Gastroesophageal sphincter (tissue), 3 donors: ENCODE results near the gene ODAD3.

Experiments used
- EP300 ChIP-seq: sonication (generic); formaldehyde crosslinking; IDR thresholded peaks from one replicate; pipeline ENCODE4 v1.6.1; 2017; ENCODE audit warnings: antibody characterized with exemption, mild to moderate bottlenecking
- POLR2A ChIP-seq, 2 donors: fragments of 450-650 bp; IDR thresholded peaks; one replicate each; pipeline ENCODE4 v1.6.1; 2017; ENCODE audit warnings: antibody characterized with exemption in 2 of 2, mild to moderate bottlenecking in 2 of 2, moderate library complexity in 1 of 2
- TF ChIP-seq, protein P1 (sequence below), 4 experiments: fragments of 200-600 bp in 2 of 4; fragments of 450-650 bp in 2 of 4; sonication (generic) in 1 of 4; IDR thresholded peaks; one replicate each; pipeline ENCODE4 v1.5.1; 2017 to 2019; ENCODE audit warnings: antibody characterized with exemption in 4 of 4, mild to moderate bottlenecking in 2 of 4, moderate library complexity in 2 of 4

DNA sequence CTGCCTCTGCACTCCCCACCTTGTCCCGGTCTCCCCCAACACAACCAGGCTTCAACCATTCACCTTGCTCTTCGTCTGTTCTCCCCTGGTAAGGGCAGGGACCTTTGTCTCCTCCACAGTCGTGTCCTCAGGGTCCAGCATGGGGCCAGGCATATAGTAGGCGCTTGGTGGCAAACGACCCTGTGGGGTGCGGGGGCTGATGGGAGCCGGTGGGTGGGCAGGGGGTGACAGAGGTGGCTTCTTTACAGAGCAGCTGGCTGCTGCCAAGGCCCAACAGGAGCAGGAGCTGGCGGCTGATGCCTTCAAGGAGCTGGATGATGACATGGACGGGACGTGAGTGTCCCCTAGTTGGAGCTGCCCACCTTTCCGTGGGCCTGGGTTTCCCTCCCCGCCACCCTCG is 10.2 kb upstream of the ODAD3 start:
- TF ChIP-seq, protein P1, sequence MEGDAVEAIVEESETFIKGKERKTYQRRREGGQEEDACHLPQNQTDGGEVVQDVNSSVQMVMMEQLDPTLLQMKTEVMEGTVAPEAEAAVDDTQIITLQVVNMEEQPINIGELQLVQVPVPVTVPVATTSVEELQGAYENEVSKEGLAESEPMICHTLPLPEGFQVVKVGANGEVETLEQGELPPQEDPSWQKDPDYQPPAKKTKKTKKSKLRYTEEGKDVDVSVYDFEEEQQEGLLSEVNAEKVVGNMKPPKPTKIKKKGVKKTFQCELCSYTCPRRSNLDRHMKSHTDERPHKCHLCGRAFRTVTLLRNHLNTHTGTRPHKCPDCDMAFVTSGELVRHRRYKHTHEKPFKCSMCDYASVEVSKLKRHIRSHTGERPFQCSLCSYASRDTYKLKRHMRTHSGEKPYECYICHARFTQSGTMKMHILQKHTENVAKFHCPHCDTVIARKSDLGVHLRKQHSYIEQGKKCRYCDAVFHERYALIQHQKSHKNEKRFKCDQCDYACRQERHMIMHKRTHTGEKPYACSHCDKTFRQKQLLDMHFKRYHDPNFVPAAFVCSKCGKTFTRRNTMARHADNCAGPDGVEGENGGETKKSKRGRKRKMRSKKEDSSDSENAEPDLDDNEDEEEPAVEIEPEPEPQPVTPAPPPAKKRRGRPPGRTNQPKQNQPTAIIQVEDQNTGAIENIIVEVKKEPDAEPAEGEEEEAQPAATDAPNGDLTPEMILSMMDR (IDR thresholded peaks at IDR 0.05): no peak
- TF ChIP-seq EP300 (no peak), POLR2A (IDR thresholded peaks at IDR 0.05) (no peak)
